HS-27A (cell line): ENCODE results near the gene NAV2.
"Not testable (repeated sequence)": the region's sequence is repeated elsewhere in the genome, so short reads cannot be mapped to it uniquely, and the experiment has no call there.

Experiments
- DNase-seq: peaks from one replicate; pipeline ENCODE4 v3.0.0-alpha.2; 2012; ENCODE audit warnings: low read depth, missing footprints

Gene NAV2

GRCh38 chr11:19921976-19922688 is 209.5 kb downstream of the NAV2 start:
- no peak for DNase-seq

- DNase-seq: no peak
These were observed 210.0 kb downstream of the NAV2 start for GRCh38 chr11:19922689-19923035.

GRCh38 chr11:19923626-19924025 is 211.0 kb downstream of the NAV2 start:
- no peak for DNase-seq

DNA sequence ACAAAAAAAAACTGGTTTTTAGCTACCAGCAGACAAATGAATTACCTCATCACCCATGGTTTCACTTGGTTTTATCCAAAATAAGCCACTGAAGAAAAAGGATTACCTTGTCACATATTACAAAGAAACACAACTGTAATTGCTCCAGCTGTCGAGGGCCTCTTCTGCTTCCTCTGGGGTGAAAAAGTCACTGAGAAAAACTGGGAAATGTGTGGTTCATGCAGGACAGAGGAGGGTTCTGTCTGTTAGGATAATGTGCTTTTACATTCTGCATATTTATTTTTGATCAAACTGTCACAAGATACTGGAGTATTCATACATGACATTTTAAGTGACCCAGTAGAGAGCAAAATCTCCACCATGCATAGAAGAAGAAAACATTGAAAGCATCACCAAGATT is 211.7 kb downstream of the NAV2 start:
- no peak for DNase-seq

GRCh38 chr11:19924716-19925115 is 212.1 kb downstream of the NAV2 start:
- DNase-seq: no peak

- DNase-seq: not testable (repeated sequence)
These were observed 214.8 kb downstream of the NAV2 start for GRCh38 chr11:19927403-19927802.

DNA sequence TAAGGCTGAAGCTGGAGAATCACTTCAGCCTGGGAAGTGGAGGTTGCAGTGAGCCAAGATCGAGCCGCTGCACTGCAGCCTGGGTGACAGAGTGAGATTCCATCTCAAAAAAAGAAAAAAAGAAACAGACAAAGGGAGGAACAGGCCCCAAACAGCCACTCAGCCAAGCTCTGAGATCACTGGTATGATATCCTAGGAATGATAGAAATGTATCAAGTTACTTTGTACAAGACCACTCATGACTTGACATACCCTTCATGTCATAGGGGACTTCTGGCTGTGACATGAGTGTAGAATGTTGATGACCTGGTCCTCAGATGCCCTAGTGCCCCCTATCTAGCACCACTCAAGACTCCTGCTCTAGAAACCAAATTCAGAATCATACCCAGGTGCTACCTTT is 216.5 kb downstream of the NAV2 start:
- DNase-seq: no peak

GRCh38 chr11:19929655-19930054 is 217.0 kb downstream of the NAV2 start:
- no peak for DNase-seq

DNA sequence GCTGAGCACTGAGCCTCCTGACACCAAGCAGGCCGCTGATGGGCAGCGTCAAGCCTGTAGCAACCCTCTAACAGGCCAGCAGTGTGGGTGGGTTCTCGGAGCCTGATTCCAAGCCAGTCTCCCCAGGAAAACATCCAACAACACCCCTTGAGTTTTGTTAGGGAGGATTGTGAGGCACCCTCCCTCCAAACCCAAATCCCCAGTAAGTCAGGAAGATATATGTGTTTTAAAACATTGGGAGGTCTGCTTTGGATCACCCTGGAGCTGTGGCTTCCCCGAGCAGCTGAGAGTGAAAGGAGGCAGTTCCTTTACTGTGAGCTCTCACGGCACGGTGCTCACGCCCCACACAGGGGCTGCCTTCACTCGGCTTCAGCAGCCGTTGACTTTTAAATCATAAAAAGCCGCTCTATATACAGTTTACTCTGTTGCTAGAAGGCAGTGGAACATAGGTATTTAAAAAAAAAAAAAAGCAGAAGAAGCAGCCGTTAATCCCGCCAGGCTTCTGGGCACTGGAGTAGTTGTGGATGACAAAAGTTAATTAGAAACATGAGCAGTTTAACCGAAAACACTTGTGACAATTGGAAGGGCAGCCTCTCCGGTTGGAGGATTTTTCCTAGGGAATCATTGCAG is 218.6 kb downstream of the NAV2 start:
- DNase-seq: no peak

GRCh38 chr11:19931771-19932369 is 219.2 kb downstream of the NAV2 start:
- no peak for DNase-seq

DNA sequence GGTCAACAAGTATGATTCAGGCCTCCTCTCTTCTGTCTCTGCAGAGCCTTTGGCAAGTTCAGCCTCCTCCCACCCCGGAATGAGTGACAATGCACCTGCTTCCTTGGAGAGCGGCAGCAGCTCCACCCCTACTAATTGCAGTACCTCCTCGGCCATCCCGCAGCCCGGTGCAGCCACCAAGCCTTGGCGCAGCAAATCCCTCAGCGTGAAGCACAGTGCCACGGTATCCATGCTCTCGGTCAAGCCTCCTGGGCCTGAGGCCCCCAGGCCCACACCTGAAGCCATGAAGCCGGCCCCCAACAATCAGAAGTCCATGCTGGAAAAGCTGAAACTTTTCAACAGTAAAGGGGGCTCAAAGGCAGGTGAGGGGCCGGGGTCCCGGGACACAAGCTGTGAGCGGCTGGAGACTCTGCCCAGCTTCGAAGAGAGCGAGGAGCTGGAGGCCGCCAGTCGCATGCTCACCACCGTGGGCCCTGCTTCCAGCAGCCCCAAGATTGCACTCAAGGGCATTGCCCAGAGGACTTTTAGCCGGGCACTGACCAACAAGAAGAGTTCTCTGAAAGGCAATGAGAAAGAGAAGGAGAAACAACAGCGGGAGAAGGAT is 220.6 kb downstream of the NAV2 start:
- DNase-seq: no peak

DNA sequence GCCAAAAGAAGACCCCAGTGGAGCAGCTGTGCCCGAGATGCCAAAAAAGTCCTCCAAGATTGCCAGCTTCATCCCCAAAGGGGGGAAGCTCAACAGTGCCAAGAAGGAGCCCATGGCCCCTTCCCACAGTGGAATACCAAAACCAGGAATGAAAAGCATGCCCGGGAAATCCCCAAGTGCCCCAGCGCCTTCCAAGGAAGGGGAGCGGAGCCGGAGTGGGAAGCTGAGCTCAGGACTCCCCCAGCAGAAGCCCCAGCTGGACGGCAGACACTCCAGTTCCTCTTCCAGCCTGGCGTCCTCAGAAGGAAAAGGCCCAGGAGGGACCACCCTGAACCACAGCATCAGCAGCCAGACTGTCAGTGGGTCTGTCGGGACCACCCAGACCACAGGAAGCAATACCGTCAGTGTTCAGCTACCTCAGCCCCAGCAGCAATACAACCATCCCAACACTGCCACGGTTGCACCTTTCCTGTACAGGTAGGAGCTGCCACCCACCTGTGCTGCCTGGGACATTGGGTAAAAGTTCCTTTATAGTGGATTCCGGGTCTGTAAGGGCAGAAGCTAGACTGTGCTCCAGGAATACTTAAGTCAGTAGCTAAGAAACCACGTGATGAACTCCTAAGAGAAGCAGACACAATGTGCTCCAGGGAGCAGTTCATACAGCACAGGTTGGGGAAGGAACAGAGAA is 221.3 kb downstream of the NAV2 start:
- DNase-seq: no peak

DNA sequence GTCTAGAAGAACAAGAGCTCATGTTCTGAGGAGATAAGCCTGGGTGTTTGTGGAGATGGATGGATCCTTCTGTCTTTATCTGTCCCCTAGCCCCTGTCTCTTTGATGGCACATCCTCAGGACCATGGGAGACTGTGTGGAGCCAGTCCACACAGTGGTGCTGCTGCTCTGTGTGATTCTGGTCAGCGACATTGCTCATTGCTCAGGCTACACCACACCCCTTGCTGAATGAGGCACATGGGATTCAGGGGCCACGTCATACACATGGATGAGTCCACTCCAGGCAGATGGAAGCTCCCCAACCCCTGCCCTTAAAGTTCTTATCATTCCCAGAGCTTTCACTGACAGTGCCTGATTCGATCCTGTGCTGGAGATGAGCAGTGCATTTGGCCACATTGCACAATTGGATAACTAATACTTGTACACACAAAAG is 222.2 kb downstream of the NAV2 start:
- no peak for DNase-seq

DNA sequence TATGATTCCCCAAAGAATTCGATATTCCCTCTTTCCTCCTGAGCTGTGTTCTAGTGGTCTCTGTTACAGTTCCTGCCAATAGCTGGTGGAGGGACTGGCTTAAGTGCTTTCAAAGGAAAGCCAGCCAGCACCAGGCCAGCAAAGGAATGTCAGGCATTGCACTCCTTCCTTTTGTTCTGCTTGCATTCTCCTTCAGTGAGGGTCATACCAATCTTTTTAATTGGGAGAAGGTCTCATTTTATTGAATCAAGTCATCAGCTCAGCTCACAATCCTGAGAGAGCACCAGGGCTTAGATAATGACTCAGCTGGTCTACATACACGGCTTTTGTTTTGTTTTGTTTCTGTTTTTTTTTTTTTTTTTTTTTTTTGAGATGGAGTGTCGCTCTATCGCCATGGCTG is 222.9 kb downstream of the NAV2 start:
- peak; percentile 80 for DNase-seq

- no peak for DNase-seq
These were observed 223.8 kb downstream of the NAV2 start for GRCh38 chr11:19936461-19936860.

- DNase-seq: no peak
These were observed 225.7 kb downstream of the NAV2 start for GRCh38 chr11:19938169-19938856.

DNA sequence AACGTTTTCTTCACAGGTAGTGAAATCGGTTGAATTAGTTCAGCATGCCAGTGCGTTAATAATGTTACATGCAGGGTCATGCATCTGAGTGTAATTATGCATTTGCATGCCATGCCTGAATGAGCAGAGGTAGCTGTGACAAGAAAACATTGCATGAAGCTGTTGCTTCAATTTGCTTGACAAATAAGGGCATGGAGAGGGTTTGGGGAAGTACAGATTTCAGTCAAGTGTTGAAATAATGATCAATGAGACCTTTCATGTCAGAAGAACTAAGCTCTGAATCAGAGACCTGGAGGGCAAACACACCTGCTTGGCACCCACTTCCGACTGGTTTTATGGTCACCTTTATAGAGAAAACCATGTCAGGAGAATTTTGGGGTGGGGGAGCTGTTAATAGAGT is 226.2 kb downstream of the NAV2 start:
- no peak for DNase-seq

DNA sequence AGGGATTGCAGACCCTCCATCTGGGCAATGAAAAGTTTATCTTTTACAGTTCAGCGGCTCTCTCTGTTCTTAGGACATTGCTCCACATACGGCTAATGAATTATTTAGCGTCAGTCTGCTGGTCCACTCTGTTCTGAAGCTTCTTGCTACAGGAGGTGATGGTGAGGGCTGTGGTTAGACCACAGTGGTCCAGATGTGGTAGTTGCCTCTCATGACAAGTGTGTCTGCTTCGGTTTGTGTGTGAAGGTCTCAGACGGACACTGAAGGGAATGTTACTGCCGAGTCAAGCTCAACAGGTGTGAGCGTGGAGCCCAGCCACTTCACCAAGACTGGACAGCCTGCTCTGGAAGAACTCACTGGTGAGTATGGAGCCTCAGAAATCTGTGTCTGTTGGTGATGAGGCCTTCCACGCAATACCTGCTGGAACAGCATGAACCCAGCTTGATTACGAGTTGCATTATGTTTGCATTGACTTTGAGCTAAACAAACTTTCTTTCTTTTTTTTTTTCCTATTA is 226.8 kb downstream of the NAV2 start:
- DNase-seq: no peak

DNA sequence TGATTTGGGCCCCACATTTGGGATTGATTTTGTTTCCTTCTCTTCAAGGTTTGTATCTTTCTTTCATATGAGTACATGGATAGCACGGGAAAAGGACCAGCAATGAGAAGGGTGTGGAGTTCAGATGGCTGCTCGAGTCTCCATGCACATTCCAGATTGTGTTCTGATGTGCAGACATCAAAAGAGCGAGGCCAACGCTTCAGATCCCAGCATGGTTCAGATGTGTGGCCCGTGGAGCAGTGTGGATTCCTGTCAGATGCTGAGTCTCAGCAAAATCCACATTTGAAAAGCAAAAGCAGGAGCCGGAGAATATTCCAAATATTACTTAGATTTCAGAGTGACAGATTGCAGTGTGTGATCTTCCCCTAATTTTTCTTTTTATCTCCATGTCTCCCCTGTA is 228.2 kb downstream of the NAV2 start:
- no peak for DNase-seq

GRCh38 chr11:19946681-19947080 is 234.0 kb downstream of the NAV2 start:
- DNase-seq: no peak

- DNase-seq: no peak
These were observed 235.0 kb downstream of the NAV2 start for GRCh38 chr11:19947537-19948114.
